Sigmoid colon (tissue), 4 donors: ENCODE results near the gene IL3.

Experiments
- EP300 ChIP-seq, 4 donors: sonication (generic); formaldehyde crosslinking; IDR thresholded peaks; one replicate each; pipeline ENCODE4 v1.6.1; 2017; ENCODE audit warnings: antibody characterized with exemption in 4 of 4
- POLR2A ChIP-seq, 2 donors: fragments of 450-650 bp; IDR thresholded peaks; one replicate each; pipeline ENCODE4 v1.6.1; 2016; ENCODE audit warnings: antibody characterized with exemption in 2 of 2, mild to moderate bottlenecking in 2 of 2, moderate library complexity in 2 of 2
- POLR2AphosphoS5 ChIP-seq, 4 donors: sonication (generic); formaldehyde crosslinking; IDR thresholded peaks; one replicate each; pipeline ENCODE4 v1.6.1; 2017; ENCODE audit warnings: antibody characterized with exemption in 4 of 4
- TF ChIP-seq, protein P1 (sequence below), 4 experiments: fragments of 450-650 bp in 3 of 4; fragments of 200-600 bp in 1 of 4; IDR thresholded peaks; one replicate each; pipeline ENCODE4 v1.5.1; 2016 to 2019; ENCODE audit warnings: antibody characterized with exemption in 4 of 4, mild to moderate bottlenecking in 3 of 4, moderate library complexity in 2 of 4

DNA sequence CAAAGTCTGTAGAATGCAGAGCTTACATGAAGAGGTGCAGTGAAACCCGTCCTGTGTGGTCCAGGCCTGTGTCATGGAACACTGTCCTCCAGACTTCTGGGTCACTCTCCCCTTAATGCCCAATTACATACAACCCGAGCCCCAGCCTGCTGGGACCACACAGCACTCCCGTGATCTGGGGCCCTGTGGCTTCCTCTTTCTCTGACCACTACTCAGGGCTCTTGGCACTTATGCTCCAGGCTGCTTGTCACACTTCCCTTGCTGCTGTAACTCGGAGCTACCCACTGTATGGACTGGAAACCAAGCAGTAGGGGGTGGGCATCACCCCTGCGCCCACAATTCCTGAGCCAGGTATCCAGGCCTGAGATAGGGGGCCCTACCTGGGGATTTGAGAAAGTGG, 10.3 kb upstream of the IL3 start:
- TF ChIP-seq, protein P1, sequence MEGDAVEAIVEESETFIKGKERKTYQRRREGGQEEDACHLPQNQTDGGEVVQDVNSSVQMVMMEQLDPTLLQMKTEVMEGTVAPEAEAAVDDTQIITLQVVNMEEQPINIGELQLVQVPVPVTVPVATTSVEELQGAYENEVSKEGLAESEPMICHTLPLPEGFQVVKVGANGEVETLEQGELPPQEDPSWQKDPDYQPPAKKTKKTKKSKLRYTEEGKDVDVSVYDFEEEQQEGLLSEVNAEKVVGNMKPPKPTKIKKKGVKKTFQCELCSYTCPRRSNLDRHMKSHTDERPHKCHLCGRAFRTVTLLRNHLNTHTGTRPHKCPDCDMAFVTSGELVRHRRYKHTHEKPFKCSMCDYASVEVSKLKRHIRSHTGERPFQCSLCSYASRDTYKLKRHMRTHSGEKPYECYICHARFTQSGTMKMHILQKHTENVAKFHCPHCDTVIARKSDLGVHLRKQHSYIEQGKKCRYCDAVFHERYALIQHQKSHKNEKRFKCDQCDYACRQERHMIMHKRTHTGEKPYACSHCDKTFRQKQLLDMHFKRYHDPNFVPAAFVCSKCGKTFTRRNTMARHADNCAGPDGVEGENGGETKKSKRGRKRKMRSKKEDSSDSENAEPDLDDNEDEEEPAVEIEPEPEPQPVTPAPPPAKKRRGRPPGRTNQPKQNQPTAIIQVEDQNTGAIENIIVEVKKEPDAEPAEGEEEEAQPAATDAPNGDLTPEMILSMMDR (IDR thresholded peaks at IDR 0.05), result no peak
- TF ChIP-seq POLR2AphosphoS5 (IDR thresholded peaks at IDR 0.05) (no peak), EP300 (IDR thresholded peaks at IDR 0.05) (no peak), POLR2A (IDR thresholded peaks at IDR 0.05) (no peak)
